Cardiac muscle cell (in vitro differentiated cells and primary cell): Measurements from ENCODE around the gene ZSCAN22. TPM values are rescaled to one million over a fixed set of nuclear protein-coding genes. Genes with fewer than 3 reads are reported as not detected.
A peak's percentile ranks its signal among the peaks of the same experiment; 100 is the strongest.
"Not testable (repeated sequence)": the region's sequence is repeated elsewhere in the genome, so short reads cannot be mapped to it uniquely, and the experiment has no call there.

Source experiments
- DNase-seq, 2 donors: peaks; one replicate each; pipeline versions ENCODE4 v3.0.0 to v3.0.0-alpha.2; 2010 to 2017; ENCODE audit warnings: low read depth in 1 of 2, low spot score in 1 of 2
- H3K27ac ChIP-seq: fragments of 200-600 bp; sonication (generic); 2 replicates; pipeline ENCODE4 v1.5.1; 2016
- H3K27me3 ChIP-seq: fragments of 200-600 bp; sonication (generic); 2 replicates; pipeline ENCODE4 v1.6.0; 2016; ENCODE audit warnings: control low read depth
- H3K36me3 ChIP-seq: fragments of 200-600 bp; sonication (generic); 2 replicates; pipeline ENCODE4 v1.5.1; 2016; ENCODE audit warnings: control low read depth
- H3K4me1 ChIP-seq: fragments of 200-600 bp; sonication (generic); 2 replicates; pipeline ENCODE4 v1.8.1; 2017; ENCODE audit warnings: low read depth, mild to moderate bottlenecking, mixed run types
- H3K4me3 ChIP-seq: fragments of 200-600 bp; sonication (generic); 2 replicates; pipeline ENCODE4 v1.5.1; 2016; ENCODE audit warnings: mild to moderate bottlenecking
- H3K9me3 ChIP-seq: fragments of 200-600 bp; sonication (generic); 2 replicates; pipeline ENCODE4 v1.5.1; 2017; ENCODE audit warnings: low read depth, mild to moderate bottlenecking, control low read depth
- CTCF ChIP-seq: IDR thresholded peaks from 2 replicates; pipeline ENCODE4 v1.5.1; 2012; ENCODE audit warnings: low read depth, mild to moderate bottlenecking, low read length
- polyA plus RNA-seq: library from polyadenylated mRNA; unstranded; fragments of >200 nt; fragmentation: Nextera tagmentation; extraction: Ambion mirVana; gene quantifications from 2 replicates; pipeline ENCODE4 v1.2.1, GENCODE V29; 2016
- total RNA-seq: library from RNA; depleted of rRNA; stranded (reverse); fragments of >200 nt; gene quantifications from 2 replicates; pipeline ENCODE4 v1.2.3, GENCODE V29; 2016

The ZSCAN22 gene
- total and polyA plus RNA-seq, 2 experiments from 2014 or later = 2.5 to 4.2 TPM

DNA sequence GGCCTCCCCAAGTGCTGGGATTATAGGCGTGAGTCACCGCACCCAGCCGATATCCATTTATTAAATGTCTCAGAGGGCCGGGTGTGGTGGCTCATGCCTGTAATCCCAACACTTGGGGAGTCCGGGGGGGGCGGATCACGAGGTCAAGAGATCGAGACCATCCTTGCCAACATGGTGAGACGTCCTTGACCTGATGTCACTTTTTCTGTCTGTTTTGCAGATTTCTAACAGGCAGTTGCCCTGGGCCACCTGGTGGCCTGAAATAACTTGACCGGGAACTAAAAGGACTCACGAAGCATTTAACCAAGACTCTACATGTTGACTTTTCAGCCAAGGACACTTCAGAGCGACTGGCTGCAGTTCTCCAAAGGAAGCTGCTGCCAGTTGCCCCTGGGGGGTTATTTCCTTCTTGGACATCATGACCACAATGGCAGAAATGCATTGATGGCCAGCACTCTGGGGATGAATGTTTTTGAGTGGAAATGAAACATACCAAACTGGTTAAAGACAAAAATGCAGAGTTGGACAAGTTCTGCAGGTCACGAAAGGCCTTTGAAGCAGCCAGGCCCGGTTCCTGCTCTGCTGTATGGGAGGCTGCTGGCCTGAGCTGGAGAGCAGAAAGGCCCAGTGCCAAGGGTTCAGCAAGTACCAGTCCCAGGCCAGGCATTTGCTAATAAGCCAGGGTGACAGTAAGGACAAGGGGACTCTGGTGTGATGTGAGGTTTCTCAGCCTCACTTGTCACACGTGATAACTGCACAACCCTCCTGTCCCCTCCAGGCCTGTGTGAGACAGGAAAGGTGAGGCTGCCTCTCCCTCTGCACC is 45.7 kb downstream of the ZSCAN22 start:
- no peak overlapping the region for H3K27ac ChIP-seq
- peak; percentile 6 for TF ChIP-seq CTCF
- DNase-seq = no peak
- no peaks in the 10 kb centered on the region for H3K9me3 ChIP-seq
- H3K36me3 ChIP-seq = no peaks in the 10 kb centered on the region
- no peak overlapping the region for H3K4me3 ChIP-seq
- H3K27me3 ChIP-seq = no peaks in the 10 kb centered on the region
- no peaks in the 10 kb centered on the region for H3K4me1 ChIP-seq

DNA sequence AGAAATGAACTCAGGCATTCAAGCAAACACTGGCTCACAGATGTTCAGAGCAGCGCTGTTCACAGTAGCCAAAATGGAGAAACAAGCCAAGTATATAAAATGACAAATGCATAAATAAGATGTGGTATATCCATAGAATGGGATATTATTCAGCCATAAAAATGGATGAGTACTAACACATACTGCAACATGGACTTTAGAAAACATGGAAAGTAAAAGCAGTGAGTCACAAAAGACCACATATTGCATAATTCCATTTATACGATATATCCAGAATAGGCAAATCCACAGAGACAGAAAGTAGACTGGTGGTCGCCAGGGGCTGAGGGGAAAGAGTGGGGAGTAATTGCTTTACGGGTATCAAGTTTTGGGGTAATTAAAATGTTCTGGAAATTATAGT is 47.4 kb downstream of the ZSCAN22 start:
- no peak for DNase-seq
- Histone ChIP-seq H3K36me3 (no peaks in the 10 kb centered on the region), H3K4me3 (no peak overlapping the region), H3K27me3 (no peaks in the 10 kb centered on the region), H3K9me3 (no peaks in the 10 kb centered on the region), H3K27ac (no peak overlapping the region), H3K4me1 (no peaks in the 10 kb centered on the region)
- no peak for TF ChIP-seq CTCF

GRCh38 chr19:58376724-58377123 is 49.9 kb downstream of the ZSCAN22 start:
- H3K4me3 ChIP-seq, H3K27ac ChIP-seq, H3K9me3 ChIP-seq, H3K4me1 ChIP-seq, DNase-seq, H3K27me3 ChIP-seq, H3K36me3 ChIP-seq: not testable (repeated sequence)

DNA sequence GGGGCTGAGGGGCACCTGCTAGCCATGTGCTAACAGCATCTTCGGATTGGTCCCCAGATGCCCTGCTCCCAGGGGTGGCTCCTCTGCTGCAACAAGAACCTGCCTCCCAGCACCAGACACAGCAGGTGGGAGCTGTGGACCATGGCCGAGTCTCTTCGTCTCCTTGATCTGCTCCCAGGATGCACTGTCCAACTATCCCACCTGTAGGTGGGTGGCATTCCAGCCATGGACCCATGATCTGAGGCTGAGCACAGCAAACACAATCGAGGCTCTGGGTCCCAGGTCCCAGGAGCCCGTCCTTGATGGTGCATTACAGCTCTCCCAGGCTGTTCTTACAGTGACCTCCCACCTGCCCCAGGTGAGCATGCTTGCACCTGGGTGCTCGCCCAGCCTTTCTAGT is 52.5 kb downstream of the ZSCAN22 start:
- Histone ChIP-seq H3K4me3 (no peak overlapping the region), H3K27ac (no peak overlapping the region), H3K27me3 (no peaks in the 10 kb centered on the region), H3K36me3 (no peaks in the 10 kb centered on the region), H3K4me1 (peaks cover 4% of the 10 kb centered on the region), H3K9me3 (no peaks in the 10 kb centered on the region)
- TF ChIP-seq CTCF = no peak
- no peak for DNase-seq

- peak overlapping the region; percentile 50 for H3K4me3 ChIP-seq
- no peak for TF ChIP-seq CTCF
- H3K27ac ChIP-seq = peak overlapping the region; percentile 77
- no peaks in the 10 kb centered on the region for H3K9me3 ChIP-seq
- peaks cover 4% of the 10 kb centered on the region for H3K4me1 ChIP-seq
- H3K27me3 ChIP-seq = no peaks in the 10 kb centered on the region
- H3K36me3 ChIP-seq = no peaks in the 10 kb centered on the region
- no peak for DNase-seq
Observed at GRCh38 chr19:58380037-58380661, 53.4 kb downstream of the ZSCAN22 start.
